ENCODE measurements around the gene SUSD4.
"Not testable (repeated sequence)": the region's sequence is repeated elsewhere in the genome, so short reads cannot be mapped to it uniquely, and the experiment has no call there.

SUSD4 gene

GRCh38 chr1:223363856-223364684 lies at the start of gene SUSD4:
Gene SUSD4 (minus strand): TSS chr1:223364176. CDS start chr1:223363425, 751 bp downstream.
- peak; percentile 51 for DNase-seq

- DNase-seq = no peak
These were observed 49.2 kb upstream of the SUSD4 start for GRCh38 chr1:223413216-223413615.

GRCh38 chr1:223411710-223412109 lies 47.7 kb upstream of the SUSD4 start:
- DNase-seq = no peak

GRCh38 chr1:223411309-223411708 lies 47.3 kb upstream of the SUSD4 start:
- no peak for DNase-seq

- DNase-seq = no peak
These were observed 46.1 kb upstream of the SUSD4 start for GRCh38 chr1:223410036-223410435.

GRCh38 chr1:223405507-223405906 lies 41.5 kb upstream of the SUSD4 start:
- no peak for DNase-seq

- DNase-seq = no peak
These were observed 39.3 kb upstream of the SUSD4 start for GRCh38 chr1:223403184-223403815.

GRCh38 chr1:223402790-223403142 lies 38.8 kb upstream of the SUSD4 start:
- no peak for DNase-seq

GRCh38 chr1:223401873-223402789 lies 38.2 kb upstream of the SUSD4 start:
- no peak for DNase-seq

GRCh38 chr1:223399393-223399792 lies 35.4 kb upstream of the SUSD4 start:
- not testable (repeated sequence) for DNase-seq

GRCh38 chr1:223394706-223395105 lies 30.7 kb upstream of the SUSD4 start:
- DNase-seq = no peak

- no peak for DNase-seq
These were observed 30.3 kb upstream of the SUSD4 start for GRCh38 chr1:223394242-223394641.

GRCh38 chr1:223393275-223394214 lies 29.6 kb upstream of the SUSD4 start, which contains the start of gene CCDC185:
Gene CCDC185 (plus strand): TSS chr1:223393415. CDS start chr1:223393476, 61 bp downstream.
- no peak for DNase-seq

GRCh38 chr1:223390618-223391017 lies 26.6 kb upstream of the SUSD4 start:
- DNase-seq = no peak

GRCh38 chr1:223386013-223386412 lies 22.0 kb upstream of the SUSD4 start:
- DNase-seq = no peak

GRCh38 chr1:223378754-223379153 lies 14.8 kb upstream of the SUSD4 start:
- DNase-seq = no peak

GRCh38 chr1:223374064-223374610 lies 10.2 kb upstream of the SUSD4 start:
- DNase-seq = no peak

GRCh38 chr1:223364685-223365382 lies 858 bp upstream of the SUSD4 start:
- DNase-seq = no peak

GRCh38 chr1:223363057-223363855 lies 720 bp downstream of the SUSD4 start:
- DNase-seq = no peak

- DNase-seq = no peak
These were observed 5.2 kb downstream of the SUSD4 start for GRCh38 chr1:223358826-223359225.

All from activated gamma-delta T cell treated with Interleukin-2 at 50 U/mL for 16 hours (primary cell).